ENCODE data around the gene NINL. TPM values are rescaled to one million over a fixed set of nuclear protein-coding genes. Genes with fewer than 3 reads are reported as not detected.

NINL gene
- total RNA-seq, 4 donors from 2014 or later: 4.0 to 16.5 (median 7.9) TPM

DNA sequence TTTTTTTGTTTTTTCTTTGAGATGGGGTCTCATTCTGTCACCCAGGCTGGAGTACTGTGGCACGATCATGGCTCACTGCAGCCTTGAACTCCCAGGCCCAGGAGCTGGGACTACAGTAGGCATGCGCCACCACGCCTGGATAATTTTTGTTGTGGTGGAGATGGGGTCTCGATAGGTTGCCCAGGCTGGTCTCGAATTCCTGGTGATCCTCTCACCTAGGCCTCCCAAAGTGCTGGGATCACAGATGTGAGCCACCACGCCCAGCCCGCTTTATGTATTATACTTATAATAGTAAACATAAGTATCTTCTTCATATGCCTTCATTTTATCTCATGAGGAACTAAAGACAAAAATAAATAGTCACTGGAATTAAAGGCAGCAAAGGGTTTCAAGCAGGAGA, 114.3 kb downstream of the NINL start:
- Histone ChIP-seq H3K36me3 (peaks cover 0 to 15% (median 0%) of the 10 kb centered on the region in 3 donors), H3K4me3 (no peak overlapping the region), H3K27ac (no peak overlapping the region), H3K4me1 (no peaks in the 10 kb centered on the region), H3K9me3 (no peaks in the 10 kb centered on the region), H3K27me3 (no peaks in the 10 kb centered on the region)
- TF ChIP-seq, protein P1, sequence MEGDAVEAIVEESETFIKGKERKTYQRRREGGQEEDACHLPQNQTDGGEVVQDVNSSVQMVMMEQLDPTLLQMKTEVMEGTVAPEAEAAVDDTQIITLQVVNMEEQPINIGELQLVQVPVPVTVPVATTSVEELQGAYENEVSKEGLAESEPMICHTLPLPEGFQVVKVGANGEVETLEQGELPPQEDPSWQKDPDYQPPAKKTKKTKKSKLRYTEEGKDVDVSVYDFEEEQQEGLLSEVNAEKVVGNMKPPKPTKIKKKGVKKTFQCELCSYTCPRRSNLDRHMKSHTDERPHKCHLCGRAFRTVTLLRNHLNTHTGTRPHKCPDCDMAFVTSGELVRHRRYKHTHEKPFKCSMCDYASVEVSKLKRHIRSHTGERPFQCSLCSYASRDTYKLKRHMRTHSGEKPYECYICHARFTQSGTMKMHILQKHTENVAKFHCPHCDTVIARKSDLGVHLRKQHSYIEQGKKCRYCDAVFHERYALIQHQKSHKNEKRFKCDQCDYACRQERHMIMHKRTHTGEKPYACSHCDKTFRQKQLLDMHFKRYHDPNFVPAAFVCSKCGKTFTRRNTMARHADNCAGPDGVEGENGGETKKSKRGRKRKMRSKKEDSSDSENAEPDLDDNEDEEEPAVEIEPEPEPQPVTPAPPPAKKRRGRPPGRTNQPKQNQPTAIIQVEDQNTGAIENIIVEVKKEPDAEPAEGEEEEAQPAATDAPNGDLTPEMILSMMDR (IDR thresholded peaks at IDR 0.05): no peak
- no peak for TF ChIP-seq POLR2A (IDR thresholded peaks at IDR 0.05)
- DNase-seq: no peak

DNA sequence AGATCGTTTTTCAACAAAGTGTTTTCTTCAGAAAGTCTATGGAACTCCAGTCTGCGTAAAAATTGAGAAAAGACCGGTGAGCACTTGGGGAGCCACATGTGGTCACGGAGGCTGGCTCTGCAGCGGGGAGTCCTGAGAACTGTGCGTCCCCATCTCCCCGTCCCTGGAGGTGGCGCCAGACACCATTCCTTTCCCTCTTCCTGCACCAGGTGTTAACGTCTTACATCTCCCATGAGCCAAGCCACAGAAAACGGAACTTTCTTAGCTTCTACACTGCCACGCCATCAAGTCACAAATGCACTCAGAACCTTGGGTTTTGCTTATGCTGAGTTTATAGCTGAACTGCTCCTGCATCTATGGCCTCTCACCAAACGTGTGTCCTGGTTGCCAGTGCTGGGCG, 115.3 kb downstream of the NINL start:
- no peak overlapping the region for H3K4me3 ChIP-seq
- DNase-seq: peak in 1 of 3 donors; percentile 65
- TF ChIP-seq, protein P1 (IDR thresholded peaks at IDR 0.05): peak in 4 of 6 experiments; percentile 31 to 63 (median 54)
- TF ChIP-seq POLR2A (IDR thresholded peaks at IDR 0.05): no peak
- H3K9me3 ChIP-seq: no peaks in the 10 kb centered on the region
- H3K4me1 ChIP-seq: no peaks in the 10 kb centered on the region
- H3K27me3 ChIP-seq: no peaks in the 10 kb centered on the region
- H3K27ac ChIP-seq: no peak overlapping the region
- H3K36me3 ChIP-seq: peaks cover 0 to 22% (median 0%) of the 10 kb centered on the region in 3 donors

DNA sequence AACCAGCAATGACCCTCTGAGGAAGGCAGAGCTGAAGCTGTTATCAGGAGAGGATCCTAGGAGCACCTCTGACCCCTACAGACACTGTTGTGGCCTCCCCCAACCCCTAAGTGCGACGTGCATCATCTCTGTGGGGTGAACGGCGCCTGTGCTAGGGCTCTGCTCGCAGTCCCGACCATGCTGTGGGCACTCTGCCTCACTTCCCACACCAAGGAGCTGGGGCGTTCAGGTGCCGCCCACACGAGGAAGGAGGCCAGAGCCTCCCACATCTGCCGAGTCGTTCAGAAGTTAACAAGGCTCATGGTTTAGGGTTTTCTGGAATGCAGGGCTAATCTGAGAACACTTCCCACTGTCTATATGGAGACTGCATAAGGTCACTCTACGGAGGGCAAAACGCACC, 115.8 kb downstream of the NINL start:
- Histone ChIP-seq H3K36me3 (peaks cover 0 to 22% (median 0%) of the 10 kb centered on the region in 3 donors), H3K4me3 (no peak overlapping the region), H3K27ac (no peak overlapping the region), H3K27me3 (no peaks in the 10 kb centered on the region), H3K4me1 (no peaks in the 10 kb centered on the region), H3K9me3 (no peaks in the 10 kb centered on the region)
- TF ChIP-seq POLR2A (IDR thresholded peaks at IDR 0.05): no peak
- TF ChIP-seq, protein P1 (IDR thresholded peaks at IDR 0.05): no peak
- no peak for DNase-seq

DNA sequence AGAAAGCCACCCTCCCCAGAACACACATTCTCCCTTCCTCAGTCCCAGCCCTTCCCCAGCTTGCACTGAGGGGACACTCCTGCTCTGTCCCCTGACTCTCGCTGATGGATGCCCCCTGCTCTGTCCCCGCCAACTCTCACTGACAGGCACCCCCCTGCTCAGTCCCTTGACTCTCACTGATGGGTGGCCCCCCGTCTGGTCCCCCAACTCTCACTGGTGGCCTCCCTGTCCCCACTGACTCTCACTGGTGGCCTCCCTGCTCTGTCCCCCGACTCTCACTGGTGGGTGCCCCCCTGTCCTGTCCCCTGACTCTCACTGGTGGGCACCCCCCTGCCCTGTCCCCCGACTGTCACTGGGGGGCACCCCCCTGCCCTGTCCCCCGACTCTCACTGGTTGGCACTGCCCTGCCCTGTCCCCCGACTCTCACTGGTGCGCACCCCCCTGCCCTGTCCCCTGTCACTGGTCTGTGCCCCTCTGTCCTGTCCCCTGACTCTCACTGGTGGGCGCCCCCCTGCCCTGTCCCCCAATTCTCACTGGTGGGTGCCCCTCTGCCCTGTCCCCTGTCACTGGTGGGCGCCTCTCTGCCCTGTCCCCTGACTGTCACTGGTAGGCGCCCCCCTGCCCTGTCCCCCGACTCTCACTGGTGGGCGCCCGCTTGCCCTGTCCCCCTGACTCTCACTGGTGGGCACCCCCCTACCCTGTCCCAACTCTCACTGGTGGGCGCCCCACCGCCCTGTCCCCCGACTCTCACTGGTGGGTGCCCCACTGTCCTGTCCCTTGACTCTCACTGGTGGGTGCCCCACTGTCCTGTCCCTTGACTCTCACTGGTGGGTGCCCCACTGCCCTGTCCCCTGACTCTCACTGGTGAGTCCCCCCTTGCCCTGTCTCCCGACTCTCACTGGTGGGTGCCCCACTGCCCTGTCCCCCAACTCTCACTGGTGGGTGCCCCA, 116.9 kb downstream of the NINL start:
- DNase-seq: no peak
- H3K9me3 ChIP-seq: no peaks in the 10 kb centered on the region
- H3K36me3 ChIP-seq: peaks cover 0 to 22% (median 0%) of the 10 kb centered on the region in 3 donors
- H3K27ac ChIP-seq: no peak overlapping the region
- no peak for TF ChIP-seq POLR2A (IDR thresholded peaks at IDR 0.05)
- TF ChIP-seq, protein P1 (IDR thresholded peaks at IDR 0.05): no peak
- H3K4me3 ChIP-seq: no peak overlapping the region
- no peaks in the 10 kb centered on the region for H3K27me3 ChIP-seq
- no peaks in the 10 kb centered on the region for H3K4me1 ChIP-seq

- no peaks in the 10 kb centered on the region for H3K27me3 ChIP-seq
- H3K4me1 ChIP-seq: no peaks in the 10 kb centered on the region
- TF ChIP-seq POLR2A (IDR thresholded peaks at IDR 0.05): no peak
- TF ChIP-seq, protein P1 (IDR thresholded peaks at IDR 0.05): no peak
- DNase-seq: no peak
- H3K36me3 ChIP-seq: peaks cover 0 to 22% (median 0%) of the 10 kb centered on the region in 3 donors
- H3K9me3 ChIP-seq: no peaks in the 10 kb centered on the region
- no peak overlapping the region for H3K4me3 ChIP-seq
- no peak overlapping the region for H3K27ac ChIP-seq
Measured at GRCh38 chr20:25467441-25467840, 117.9 kb downstream of the NINL start.

Data from Peyer's patch (tissue), 4 donors.